ENCODE data around the gene UBE2B.

Gene UBE2B

DNA sequence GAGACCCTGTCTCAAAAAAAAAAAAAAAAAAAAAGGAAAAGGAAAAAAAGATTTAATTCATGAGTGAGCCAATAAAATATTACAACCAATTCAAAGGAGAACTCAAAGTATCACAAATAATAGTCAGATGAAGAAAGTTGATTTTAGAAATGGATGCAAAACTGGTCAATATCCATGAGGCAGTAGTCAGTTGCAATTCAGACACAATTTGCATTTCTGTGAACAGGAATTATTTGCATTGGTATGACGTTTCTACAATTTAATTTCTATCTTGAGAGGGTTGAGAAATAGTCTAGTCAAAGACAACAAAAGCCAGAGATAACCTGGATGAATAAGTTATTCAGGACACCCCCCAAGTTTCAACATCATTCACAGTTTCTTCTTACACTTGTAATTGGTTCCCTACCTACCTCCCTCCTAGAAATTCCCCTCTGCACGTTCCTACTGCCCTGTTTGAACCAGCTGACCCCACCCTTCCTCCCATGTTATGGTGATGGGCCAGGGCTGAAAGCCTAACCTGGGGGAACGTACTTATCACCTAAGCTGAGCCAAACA, 68.9 kb downstream of the UBE2B start:
- no peak overlapping the region for H3K4me3 ChIP-seq (ENCODE audit: low read depth, low read length)
- no peak overlapping the region for H3K9ac ChIP-seq (ENCODE audit: low read depth, low read length)
- H3K4me1 ChIP-seq (ENCODE audit: control insufficient read depth, insufficient read depth, low read length): peaks cover 5% of the 10 kb centered on the region
- no peaks in the 10 kb centered on the region for H3K9me3 ChIP-seq (ENCODE audit: control insufficient read depth, insufficient read depth, low read length)
- no peaks in the 10 kb centered on the region for H3K27me3 ChIP-seq (ENCODE audit: control insufficient read depth, insufficient read depth, low read length)
- peaks cover 9% of the 10 kb centered on the region for H3K36me3 ChIP-seq (ENCODE audit: control insufficient read depth, insufficient read depth, low read length)
